ENCODE measurements around the gene NAE1. TPM values are rescaled to one million over a fixed set of nuclear protein-coding genes. Genes with fewer than 3 reads are reported as not detected.

Gene NAE1
- total RNA-seq, 1 experiment from 2014 or later, result 129 TPM

DNA sequence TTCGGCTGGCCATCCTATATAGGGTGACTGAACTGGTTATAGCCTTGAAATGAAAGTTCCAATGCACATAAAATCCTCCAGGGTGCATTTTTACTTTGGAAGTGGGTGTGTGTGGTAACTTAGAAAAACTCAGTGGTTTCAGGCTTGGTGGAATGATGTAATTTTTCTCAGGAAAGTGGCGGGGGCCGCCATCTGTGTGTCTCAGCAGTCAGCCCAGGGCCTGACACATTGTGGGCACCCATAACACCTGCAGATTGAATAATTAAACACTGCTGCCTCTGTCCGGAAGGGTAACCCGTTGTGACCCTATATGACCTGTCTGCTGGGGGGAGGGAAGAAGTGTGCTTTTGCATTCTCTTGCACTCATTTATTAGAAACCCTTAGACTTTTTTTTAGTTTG lies 47.3 kb upstream of the NAE1 start:
- ChIA-PET CTCF (interaction anchor here (1.0 to 2.3 kb wide), 3 partner anchors 10 to 47 kb away, joined by 3 to 11 read pairs (median 4); partner anchors contain the start of gene NAE1), POLR2A (no interaction called here)
- Mint-ChIP-seq H3K27me3 (ENCODE audit: low read depth) (peaks cover 11% of the 10 kb centered on the region), H3K27ac (no peak overlapping the region), H3K4me1 (peaks cover 17% of the 10 kb centered on the region), H3K4me3 (no peak overlapping the region), H3K36me3 (no peaks in the 10 kb centered on the region), H3K9me3 (no peaks in the 10 kb centered on the region)
- ATAC-seq, result no peak
- TF ChIP-seq CREB1 (CRISPR knock-in tag; IDR thresholded peaks at IDR 0.05), result no peak
- TF ChIP-seq JAZF1 (CRISPR knock-in tag; IDR thresholded peaks at IDR 0.05), result no peak
- TF ChIP-seq JUN (CRISPR knock-in tag; IDR thresholded peaks at IDR 0.05), result no peak
- no peak for TF ChIP-seq ZNF317 (CRISPR knock-in tag; IDR thresholded peaks at IDR 0.05; ENCODE audit: borderline replicate concordance, low read depth)
- TF ChIP-seq AFF4 (CRISPR knock-in tag; IDR thresholded peaks at IDR 0.05; ENCODE audit: borderline replicate concordance), result no peak
- no peak for TF ChIP-seq NFYB (CRISPR knock-in tag; conservative IDR thresholded peaks at IDR 0.05; ENCODE audit: low read depth)
- DNase-seq (ENCODE audit: low spot score), result no peak

- H3K27me3 Mint-ChIP-seq (ENCODE audit: low read depth), result peaks cover 15% of the 10 kb centered on the region
- H3K36me3 Mint-ChIP-seq, result no peaks in the 10 kb centered on the region
- ChIA-PET CTCF (interaction anchor here (0.7 to 3.2 kb wide), 7 partner anchors 39 to 285 kb away, joined by 4 to 21 read pairs (median 5); partner anchors contain the start of gene NAE1), POLR2A (interaction anchor here (0.6 kb wide), 2 partner anchors 364 to 1390 kb away, joined by 3 to 9 read pairs; partner anchors contain the start of gene SLC7A6)
- ATAC-seq (no peak), DNase-seq (ENCODE audit: low spot score) (no peak)
- H3K9me3 Mint-ChIP-seq, result no peaks in the 10 kb centered on the region
- TF ChIP-seq ZNF671 (CRISPR knock-in tag; IDR thresholded peaks at IDR 0.05) (no peak), CTCF (IDR thresholded peaks at IDR 0.05) (no peak), SOX15 (CRISPR knock-in tag; IDR thresholded peaks at IDR 0.05) (no peak), SP1 (CRISPR knock-in tag; conservative IDR thresholded peaks at IDR 0.05) (no peak)
- H3K4me3 Mint-ChIP-seq, result no peak overlapping the region
- peak overlapping the region; percentile 45; the same call in 1 of the 2 replicates for H3K27ac Mint-ChIP-seq
- H3K4me1 Mint-ChIP-seq, result peaks cover 14% of the 10 kb centered on the region
These were observed 43.5 kb upstream of the NAE1 start for GRCh38 chr16:66874079-66874775.

DNA sequence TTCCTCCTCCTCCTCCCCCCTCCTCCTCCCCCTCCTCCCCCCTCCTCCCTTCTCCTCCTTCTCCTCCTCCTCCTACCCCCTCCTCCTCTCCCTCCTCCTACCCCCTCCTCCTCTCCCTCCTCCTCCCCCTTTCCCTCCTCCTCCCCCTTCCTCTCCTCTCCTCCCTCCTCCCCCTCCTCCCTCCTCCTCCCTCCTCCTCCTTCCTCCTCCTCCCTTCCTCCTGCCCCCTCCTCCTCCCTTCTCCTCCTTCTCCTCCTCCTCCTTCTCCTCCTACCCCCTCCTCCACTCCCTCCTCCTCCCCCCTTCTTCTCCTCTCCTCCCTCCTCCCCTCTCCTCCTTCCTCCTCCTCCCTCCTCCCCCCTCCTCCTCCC lies 42.9 kb upstream of the NAE1 start:
- ATAC-seq, result no peak
- CTCF ChIA-PET, result interaction anchor here (0.8 to 3.7 kb wide), 33 partner anchors 8 to 467 kb away, joined by 3 to 74 read pairs (median 5); partner anchors contain the start of genes CA7, NAE1 and PDP2

DNA sequence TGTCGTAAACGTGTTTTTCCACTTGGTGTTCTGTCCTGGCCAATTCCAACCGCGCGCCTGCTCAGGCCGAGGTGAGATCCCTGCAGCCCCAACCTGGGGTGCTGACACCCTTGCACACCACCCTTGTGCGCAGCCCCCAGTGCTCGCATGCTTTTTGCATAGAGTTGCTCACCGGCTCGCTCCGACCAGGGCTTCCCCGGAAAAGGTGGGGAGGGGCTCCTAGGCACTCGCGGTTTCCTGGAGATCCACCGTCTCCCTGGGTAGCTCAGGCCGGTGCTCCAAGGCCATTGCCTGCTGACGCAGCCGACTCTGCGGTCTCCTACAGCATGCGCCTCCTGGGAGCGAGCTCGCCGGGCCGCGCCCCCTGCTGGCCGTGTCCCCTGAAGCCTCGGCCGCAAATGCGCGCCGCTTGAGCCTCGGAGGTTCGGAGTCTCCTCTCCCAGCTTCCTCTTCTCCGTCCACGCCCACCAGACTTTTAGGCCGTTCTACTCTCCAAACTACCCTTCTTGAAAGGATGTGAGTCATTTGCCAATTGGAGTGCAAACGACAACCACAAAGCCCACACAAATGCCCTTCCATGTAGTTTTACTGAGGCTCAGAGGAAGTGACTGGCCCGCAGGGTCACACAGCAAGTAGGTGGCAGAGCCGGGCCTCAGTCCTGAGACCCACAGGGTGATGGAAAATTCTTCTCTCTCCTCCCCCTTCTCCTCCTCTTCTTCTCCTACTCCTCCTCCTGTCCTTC lies 42.3 kb upstream of the NAE1 start:
- Mint-ChIP-seq H3K36me3 (no peaks in the 10 kb centered on the region), H3K4me3 (peak overlapping the region; percentile 73), H3K27me3 (ENCODE audit: low read depth) (peaks cover 10% of the 10 kb centered on the region), H3K4me1 (peaks cover 14% of the 10 kb centered on the region), H3K9me3 (no peaks in the 10 kb centered on the region), H3K27ac (peak overlapping the region; percentile 89)
- ChIA-PET CTCF (interaction anchor here (0.6 to 3.7 kb wide), 41 partner anchors 8 to 467 kb away, joined by 3 to 74 read pairs (median 4); partner anchors contain the start of genes CA7, DYNC1LI2, NAE1 and PDP2), POLR2A (interaction anchor here (1.1 to 1.5 kb wide), 3 partner anchors 8 to 42 kb away, joined by 3 to 5 read pairs (median 4); partner anchors contain the start of gene NAE1)
- ATAC-seq (peak; percentile 91), DNase-seq (ENCODE audit: low spot score) (peak; percentile 90)
- TF ChIP-seq GTF2I (CRISPR knock-in tag; conservative IDR thresholded peaks at IDR 0.05) (no peak; the same call in 1 of the 2 replicates), ZNF263 (CRISPR knock-in tag; IDR thresholded peaks at IDR 0.05; ENCODE audit: low read depth) (peak; percentile 72), MYBL2 (CRISPR knock-in tag; IDR thresholded peaks at IDR 0.05) (0 out of 2 replicates have a peak, but pooled peaks have one; percentile 0), TEAD1 (CRISPR knock-in tag; IDR thresholded peaks at IDR 0.05) (0 out of 2 replicates have a peak, but pooled peaks have one; percentile 66), ETV6 (CRISPR knock-in tag; IDR thresholded peaks at IDR 0.05) (peak; percentile 31; the same call in 1 of the 2 replicates)
- TF ChIP-seq, protein P1, sequence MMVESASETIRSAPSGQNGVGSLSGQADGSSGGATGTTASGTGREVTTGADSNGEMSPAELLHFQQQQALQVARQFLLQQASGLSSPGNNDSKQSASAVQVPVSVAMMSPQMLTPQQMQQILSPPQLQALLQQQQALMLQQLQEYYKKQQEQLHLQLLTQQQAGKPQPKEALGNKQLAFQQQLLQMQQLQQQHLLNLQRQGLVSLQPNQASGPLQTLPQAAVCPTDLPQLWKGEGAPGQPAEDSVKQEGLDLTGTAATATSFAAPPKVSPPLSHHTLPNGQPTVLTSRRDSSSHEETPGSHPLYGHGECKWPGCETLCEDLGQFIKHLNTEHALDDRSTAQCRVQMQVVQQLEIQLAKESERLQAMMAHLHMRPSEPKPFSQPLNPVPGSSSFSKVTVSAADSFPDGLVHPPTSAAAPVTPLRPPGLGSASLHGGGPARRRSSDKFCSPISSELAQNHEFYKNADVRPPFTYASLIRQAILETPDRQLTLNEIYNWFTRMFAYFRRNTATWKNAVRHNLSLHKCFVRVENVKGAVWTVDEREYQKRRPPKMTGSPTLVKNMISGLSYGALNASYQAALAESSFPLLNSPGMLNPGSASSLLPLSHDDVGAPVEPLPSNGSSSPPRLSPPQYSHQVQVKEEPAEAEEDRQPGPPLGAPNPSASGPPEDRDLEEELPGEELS (CRISPR knock-in tag; IDR thresholded peaks at IDR 0.05), result no peak
- TF ChIP-seq, protein P2, sequence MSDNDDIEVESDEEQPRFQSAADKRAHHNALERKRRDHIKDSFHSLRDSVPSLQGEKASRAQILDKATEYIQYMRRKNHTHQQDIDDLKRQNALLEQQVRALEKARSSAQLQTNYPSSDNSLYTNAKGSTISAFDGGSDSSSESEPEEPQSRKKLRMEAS (CRISPR knock-in tag; IDR thresholded peaks at IDR 0.05), result peak; percentile 94

More for the DNA sequence above, 42.9 kb upstream of the NAE1 start:
- no peak overlapping the region for H3K4me3 Mint-ChIP-seq
- H3K27ac Mint-ChIP-seq, result no peak overlapping the region
- peaks cover 14% of the 10 kb centered on the region for H3K27me3 Mint-ChIP-seq (ENCODE audit: low read depth)
- H3K9me3 Mint-ChIP-seq, result no peaks in the 10 kb centered on the region
- H3K36me3 Mint-ChIP-seq, result no peaks in the 10 kb centered on the region
- H3K4me1 Mint-ChIP-seq, result peaks cover 14% of the 10 kb centered on the region
- no peak for DNase-seq (ENCODE audit: low spot score)
- POLR2A ChIA-PET, result interaction anchor here (1.1 to 1.5 kb wide), 3 partner anchors 8 to 42 kb away, joined by 3 to 5 read pairs (median 4); partner anchors contain the start of gene NAE1
- TF ChIP-seq ZNF263 (CRISPR knock-in tag; IDR thresholded peaks at IDR 0.05; ENCODE audit: low read depth) (peak; percentile 74), FOXK1 (CRISPR knock-in tag; IDR thresholded peaks at IDR 0.05) (no peak), SOX15 (CRISPR knock-in tag; IDR thresholded peaks at IDR 0.05) (no peak)
